DND-41 (cell line): ENCODE data around the gene PAM.

ENCODE experiments used
- EZH2 ChIP-seq: IDR thresholded peaks from 3 replicates; pipeline ENCODE4 v1.6.1; 2012; ENCODE audit warnings: borderline replicate concordance, low read depth, mild to moderate bottlenecking, moderate library complexity, low read length, inconsistent platforms; ENCODE audit not compliant: severe bottlenecking
- TF ChIP-seq, protein P1 (sequence below): IDR thresholded peaks from 2 replicates; pipeline ENCODE4 v1.5.1; 2012; ENCODE audit warnings: borderline replicate concordance, low read length, moderate library complexity, mild to moderate bottlenecking; ENCODE audit not compliant: poor library complexity, severe bottlenecking; ENCODE audit errors: extremely low read depth

DNA sequence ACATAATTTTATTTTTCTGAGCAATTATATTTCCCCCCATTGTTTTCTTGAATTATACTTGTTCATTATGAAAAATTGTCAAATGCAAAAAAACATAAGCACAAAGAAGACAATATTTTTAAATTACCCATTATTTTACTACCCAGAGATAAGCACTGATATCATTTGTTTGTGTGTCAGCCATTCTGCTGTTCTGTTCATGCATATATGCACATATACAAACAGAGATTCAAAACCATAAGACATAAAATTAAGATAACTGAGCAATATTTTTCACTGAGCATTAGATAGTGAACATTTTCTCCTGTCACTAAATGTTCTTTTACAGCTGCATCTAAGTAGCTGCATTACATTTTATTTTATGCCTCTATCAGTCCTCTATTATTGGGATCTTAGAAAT is 35.6 kb downstream of the PAM start:
- TF ChIP-seq, protein P1, sequence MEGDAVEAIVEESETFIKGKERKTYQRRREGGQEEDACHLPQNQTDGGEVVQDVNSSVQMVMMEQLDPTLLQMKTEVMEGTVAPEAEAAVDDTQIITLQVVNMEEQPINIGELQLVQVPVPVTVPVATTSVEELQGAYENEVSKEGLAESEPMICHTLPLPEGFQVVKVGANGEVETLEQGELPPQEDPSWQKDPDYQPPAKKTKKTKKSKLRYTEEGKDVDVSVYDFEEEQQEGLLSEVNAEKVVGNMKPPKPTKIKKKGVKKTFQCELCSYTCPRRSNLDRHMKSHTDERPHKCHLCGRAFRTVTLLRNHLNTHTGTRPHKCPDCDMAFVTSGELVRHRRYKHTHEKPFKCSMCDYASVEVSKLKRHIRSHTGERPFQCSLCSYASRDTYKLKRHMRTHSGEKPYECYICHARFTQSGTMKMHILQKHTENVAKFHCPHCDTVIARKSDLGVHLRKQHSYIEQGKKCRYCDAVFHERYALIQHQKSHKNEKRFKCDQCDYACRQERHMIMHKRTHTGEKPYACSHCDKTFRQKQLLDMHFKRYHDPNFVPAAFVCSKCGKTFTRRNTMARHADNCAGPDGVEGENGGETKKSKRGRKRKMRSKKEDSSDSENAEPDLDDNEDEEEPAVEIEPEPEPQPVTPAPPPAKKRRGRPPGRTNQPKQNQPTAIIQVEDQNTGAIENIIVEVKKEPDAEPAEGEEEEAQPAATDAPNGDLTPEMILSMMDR = no peak
- no peak for TF ChIP-seq EZH2
